Muscle layer of colon (tissue), 2 donors: ENCODE data around the gene CLP1.

Experiments
- H3K27ac ChIP-seq: one replicate; pipeline ENCODE4 v1.7.0; 2013; ENCODE audit warnings: low read depth, mild to moderate bottlenecking, low read length, moderate library complexity
- H3K27me3 ChIP-seq, 2 donors: one replicate each; pipeline ENCODE4 v1.7.0; 2013; ENCODE audit warnings: low read length in 2 of 2, mild to moderate bottlenecking in 2 of 2; ENCODE audit not compliant: insufficient read depth in 2 of 2, control insufficient read depth in 1 of 2
- H3K36me3 ChIP-seq: one replicate; pipeline ENCODE4 v1.7.0; 2013; ENCODE audit warnings: mild to moderate bottlenecking, low read length; ENCODE audit not compliant: insufficient read depth
- H3K4me1 ChIP-seq: one replicate; pipeline ENCODE4 v1.7.0; 2013; ENCODE audit warnings: mild to moderate bottlenecking, low read length; ENCODE audit not compliant: insufficient read depth
- H3K4me3 ChIP-seq, 2 donors: one replicate each; pipeline ENCODE4 v1.7.0; 2013; ENCODE audit warnings: low read length in 2 of 2, low read depth in 1 of 2, mild to moderate bottlenecking in 1 of 2, moderate library complexity in 1 of 2
- H3K9ac ChIP-seq: one replicate; pipeline ENCODE4 v1.7.0; 2013; ENCODE audit warnings: low read length
- H3K9me3 ChIP-seq: one replicate; pipeline ENCODE4 v1.7.0; 2013; ENCODE audit warnings: mild to moderate bottlenecking, low read length
- donor health status: abdominal sarcoma.
- donor health status: Adenocarcinoma of cecum.

Gene CLP1

DNA sequence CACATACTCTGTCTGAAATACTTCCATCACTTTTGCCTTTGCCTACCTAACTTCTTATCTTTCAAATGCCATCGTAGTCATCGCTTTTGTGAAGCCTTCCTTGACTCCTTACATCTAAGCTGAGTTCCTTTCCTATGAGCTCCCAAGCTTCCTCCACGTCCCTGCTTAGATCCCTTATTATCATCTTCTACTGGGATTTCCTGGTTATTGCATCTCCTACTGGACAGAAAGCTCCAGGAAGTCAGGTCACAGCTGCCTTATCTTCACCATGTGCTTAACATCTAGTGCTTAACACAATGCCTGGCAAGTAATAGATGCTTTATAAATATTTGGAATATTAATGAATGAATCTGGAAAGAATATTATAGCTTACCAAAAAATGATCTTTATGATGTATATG lies 13.8 kb upstream of the CLP1 start:
- Histone ChIP-seq H3K27ac (no peak overlapping the region), H3K9me3 (no peaks in the 10 kb centered on the region), H3K27me3 (peaks cover 28 to 34% of the 10 kb centered on the region in 2 donors), H3K4me1 (peaks cover 61% of the 10 kb centered on the region), H3K9ac (no peak overlapping the region), H3K36me3 (no peaks in the 10 kb centered on the region), H3K4me3 (no peak overlapping the region)

- peak overlapping the region; percentile 26 for H3K27ac ChIP-seq
- H3K27me3 ChIP-seq = peaks cover 36 to 41% of the 10 kb centered on the region in 2 donors
- no peak overlapping the region for H3K4me3 ChIP-seq
- H3K4me1 ChIP-seq = peaks cover 51% of the 10 kb centered on the region
- no peak overlapping the region for H3K9ac ChIP-seq
- H3K36me3 ChIP-seq = no peaks in the 10 kb centered on the region
- no peaks in the 10 kb centered on the region for H3K9me3 ChIP-seq
Observed at GRCh38 chr11:57644748-57645688, 12.5 kb upstream of the CLP1 start.

DNA sequence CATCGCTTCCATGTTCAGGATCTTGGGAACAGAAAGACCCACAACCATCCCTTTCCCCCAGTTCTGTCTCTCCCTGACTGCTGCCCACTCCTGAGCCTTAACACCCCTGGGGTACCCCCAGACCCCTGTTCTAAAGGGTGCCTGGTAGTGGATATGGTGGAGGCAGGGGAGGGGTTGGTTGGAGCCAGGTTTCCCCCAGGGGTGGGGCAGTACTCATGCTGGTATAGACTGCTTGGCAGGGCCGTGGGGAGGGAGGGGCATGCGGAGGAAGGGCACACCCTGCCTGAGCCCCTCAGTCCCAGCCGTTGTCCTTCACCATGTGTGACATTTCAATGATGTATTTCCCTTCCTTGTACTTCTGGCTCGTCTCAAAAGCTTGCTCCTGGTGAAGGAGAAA lies 11.9 kb upstream of the CLP1 start:
- H3K27me3 ChIP-seq = peaks cover 41 to 43% of the 10 kb centered on the region in 2 donors
- H3K27ac ChIP-seq = no peak overlapping the region
- H3K9ac ChIP-seq = no peak overlapping the region
- H3K4me1 ChIP-seq = peaks cover 47% of the 10 kb centered on the region
- no peak overlapping the region for H3K4me3 ChIP-seq
- no peaks in the 10 kb centered on the region for H3K36me3 ChIP-seq
- no peaks in the 10 kb centered on the region for H3K9me3 ChIP-seq

DNA sequence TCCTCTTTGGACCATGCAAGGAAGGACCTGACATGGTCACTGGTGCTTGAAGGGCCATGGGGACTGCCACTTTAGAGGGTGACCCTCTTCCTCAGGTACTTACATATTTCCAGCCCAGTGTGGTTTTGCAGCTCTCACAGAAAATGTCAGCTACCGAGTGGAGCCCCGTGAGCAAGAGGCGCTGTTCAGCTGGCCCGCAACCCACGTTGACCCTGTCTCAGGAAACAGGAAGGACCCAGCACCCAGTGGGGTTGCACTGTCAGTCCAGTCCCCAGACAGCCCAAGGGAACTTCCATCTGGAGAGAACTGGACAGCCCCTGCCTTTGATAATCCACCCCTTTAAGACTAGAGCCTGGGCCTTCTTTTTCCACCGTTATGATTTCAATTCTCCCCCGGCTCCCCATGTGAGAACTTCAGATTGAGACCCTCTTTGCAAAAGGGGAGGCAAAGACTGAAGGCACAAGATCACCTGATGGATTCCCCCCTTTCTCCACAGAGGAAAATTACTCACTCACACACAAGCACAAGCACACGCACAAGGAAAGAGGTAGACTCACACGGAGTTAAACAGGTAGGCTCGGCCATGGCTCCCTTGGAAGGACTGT lies 11.3 kb upstream of the CLP1 start:
- no peaks in the 10 kb centered on the region for H3K36me3 ChIP-seq
- peaks cover 41 to 44% of the 10 kb centered on the region in 2 donors for H3K27me3 ChIP-seq
- H3K4me3 ChIP-seq = no peak overlapping the region
- no peaks in the 10 kb centered on the region for H3K9me3 ChIP-seq
- peaks cover 41% of the 10 kb centered on the region for H3K4me1 ChIP-seq
- no peak overlapping the region for H3K27ac ChIP-seq
- no peak overlapping the region for H3K9ac ChIP-seq

DNA sequence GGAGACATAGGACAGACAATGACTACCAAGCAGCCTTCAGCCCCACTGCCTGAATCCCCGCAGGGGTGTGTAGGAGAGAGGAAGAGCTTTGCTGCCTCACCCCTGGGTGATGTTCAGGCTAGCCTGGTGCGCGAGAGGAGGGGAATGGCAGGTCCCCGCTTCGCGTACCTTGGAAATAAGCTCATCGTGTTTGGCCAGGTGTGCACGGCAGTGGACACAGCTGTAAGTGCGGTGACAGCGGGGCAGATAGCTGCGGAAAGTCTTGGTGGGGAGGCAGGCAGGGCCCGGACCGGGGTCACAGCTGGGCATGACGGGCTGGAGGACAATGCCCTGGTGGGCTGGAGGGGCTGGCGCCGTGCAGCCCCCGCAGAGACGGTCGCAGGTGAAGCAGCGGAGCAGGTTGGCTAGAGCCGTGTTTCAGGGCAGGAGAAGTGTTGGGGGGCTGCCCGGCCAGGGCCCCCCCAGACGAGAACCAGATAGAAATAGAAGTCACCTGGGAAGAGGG lies 10.7 kb upstream of the CLP1 start:
- no peak overlapping the region for H3K9ac ChIP-seq
- no peak overlapping the region for H3K4me3 ChIP-seq
- H3K27ac ChIP-seq = no peak overlapping the region
- H3K4me1 ChIP-seq = peaks cover 37% of the 10 kb centered on the region
- no peaks in the 10 kb centered on the region for H3K36me3 ChIP-seq
- no peaks in the 10 kb centered on the region for H3K9me3 ChIP-seq
- H3K27me3 ChIP-seq = peaks cover 44 to 46% of the 10 kb centered on the region in 2 donors

DNA sequence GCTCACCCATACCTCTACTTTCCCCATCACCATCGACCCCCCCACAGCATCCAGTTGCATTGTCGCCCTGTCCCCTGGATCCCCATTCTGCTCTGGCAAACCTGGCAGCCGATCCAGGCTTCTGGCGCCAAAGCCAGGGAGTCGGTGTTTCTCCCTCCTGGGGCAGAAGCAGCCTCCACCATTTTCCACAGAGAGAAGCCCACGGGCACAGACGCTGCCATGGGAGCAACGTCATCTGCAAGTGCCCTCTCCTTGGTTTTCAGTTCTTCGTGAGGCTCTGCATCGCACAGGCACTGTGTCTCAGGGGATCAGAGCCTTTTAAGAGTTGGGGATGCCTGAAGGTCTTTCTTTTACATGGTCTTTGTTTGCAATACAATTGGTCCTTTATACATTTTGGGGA lies 10.2 kb upstream of the CLP1 start:
- Histone ChIP-seq H3K36me3 (no peaks in the 10 kb centered on the region), H3K27ac (no peak overlapping the region), H3K4me3 (no peak overlapping the region)

GRCh38 chr11:57647960-57648800 lies 9.4 kb upstream of the CLP1 start:
- Histone ChIP-seq H3K9ac (no peak overlapping the region), H3K4me3 (peak overlapping the region in 1 of 2 donors; percentile 39), H3K36me3 (no peaks in the 10 kb centered on the region), H3K9me3 (no peaks in the 10 kb centered on the region), H3K4me1 (peaks cover 37% of the 10 kb centered on the region), H3K27ac (no peak overlapping the region), H3K27me3 (peaks cover 49 to 53% of the 10 kb centered on the region in 2 donors)

More for the DNA sequence above, 10.2 kb upstream of the CLP1 start:
- Histone ChIP-seq H3K9ac (no peak overlapping the region), H3K9me3 (no peaks in the 10 kb centered on the region), H3K27me3 (peaks cover 44 to 50% of the 10 kb centered on the region in 2 donors), H3K4me1 (peaks cover 37% of the 10 kb centered on the region)

- no peaks in the 10 kb centered on the region for H3K36me3 ChIP-seq
- no peak overlapping the region for H3K9ac ChIP-seq
- H3K4me3 ChIP-seq = peak overlapping the region; percentile 21 to 39
- H3K9me3 ChIP-seq = no peaks in the 10 kb centered on the region
- H3K27ac ChIP-seq = no peak overlapping the region
- H3K27me3 ChIP-seq = peaks cover 49 to 58% of the 10 kb centered on the region in 2 donors
- peaks cover 37% of the 10 kb centered on the region for H3K4me1 ChIP-seq
Observed at GRCh38 chr11:57648801-57649735, 8.5 kb upstream of the CLP1 start.

DNA sequence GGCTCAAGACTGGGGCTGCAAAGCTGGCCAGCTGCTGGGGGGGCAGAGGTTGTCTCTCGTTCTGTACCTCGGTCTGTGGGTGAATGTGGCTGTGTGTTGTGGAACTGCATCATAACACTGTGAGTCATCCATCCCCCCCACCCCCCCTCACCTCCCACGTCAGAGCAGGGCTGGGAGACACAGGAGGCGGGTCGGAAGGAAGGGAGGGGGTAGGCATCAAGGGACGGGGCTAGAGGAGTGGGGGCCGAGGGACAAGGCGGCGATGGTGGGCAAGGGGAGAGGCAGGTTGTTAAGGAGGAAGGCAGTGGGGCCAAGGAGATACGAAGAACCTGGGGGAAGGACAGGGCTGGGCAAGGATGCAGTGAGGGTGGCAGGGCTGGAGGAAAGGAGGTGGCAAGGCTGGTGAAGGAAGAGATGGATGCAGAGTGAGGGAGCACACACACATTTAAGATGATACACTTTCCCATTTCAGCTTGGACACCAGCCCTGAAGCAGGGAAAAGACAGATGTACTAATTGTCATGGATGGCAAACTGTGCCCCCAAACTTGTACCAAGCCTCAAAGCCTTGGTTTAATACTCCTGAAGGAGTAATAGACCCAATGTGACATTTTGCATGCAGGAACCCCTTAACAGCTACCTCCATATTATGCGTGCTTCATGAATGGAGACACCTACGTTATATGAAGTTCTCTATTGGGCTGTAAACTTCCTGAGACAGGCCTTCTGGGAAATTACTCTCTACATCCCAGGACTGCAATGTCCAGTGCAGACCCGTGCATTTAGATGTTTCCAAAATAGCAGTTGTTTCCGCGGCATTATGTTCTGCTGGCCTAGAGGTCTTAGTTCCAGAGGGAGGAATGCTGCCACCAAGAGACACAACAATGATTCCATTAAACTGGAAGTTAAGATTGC lies 7.5 kb upstream of the CLP1 start, which contains the start of gene YPEL4:
TSS of gene YPEL4 (minus strand) at position 87 of the 913 bp plus-strand sequence. CDS start 2,805 bp downstream, outside the sequence.
- no peak within 1 kb of the TSS for H3K9ac ChIP-seq

More for the DNA sequence above, 7.5 kb upstream of the CLP1 start, which contains the start of gene YPEL4:
- peak within 1 kb of the TSS; percentile 21 to 39 for H3K4me3 ChIP-seq
- H3K27ac ChIP-seq = no peak within 1 kb of the TSS
- peaks cover 30% of the 10 kb centered on the region for H3K4me1 ChIP-seq
- no peaks in the 10 kb centered on the region for H3K36me3 ChIP-seq
- peaks cover 49 to 58% of the 10 kb centered on the region in 2 donors for H3K27me3 ChIP-seq
- no peaks in the 10 kb centered on the region for H3K9me3 ChIP-seq
